Endothelial cell of umbilical vein (primary cell): ENCODE measurements around the gene SGF29. TPM values are rescaled to one million over a fixed set of nuclear protein-coding genes. Genes with fewer than 3 reads are reported as not detected.

ENCODE experiments used
- BruUV-seq: library from RNA; stranded (reverse); fragments of 400-500 nt; replicated peaks from 2 replicates; lab custom pipeline; 2021; lab: Mats Ljungman, UMichigan
- CTCF ChIA-PET: fragments of 300-600, 350-600 bp; sonication (Branson Sonifier 250); formaldehyde crosslinking; loops from one replicate; lab custom pipeline; 2021; ENCODE audit warnings: antibody characterized with exemption, inconsistent platforms; lab: Charles Lee
- POLR2A ChIA-PET: fragments of 300-600, 350-600 bp; sonication (Branson Sonifier 250); formaldehyde crosslinking; loops from one replicate; lab custom pipeline; 2021; ENCODE audit warnings: antibody characterized with exemption, inconsistent platforms; lab: Charles Lee
- DNase-seq: peaks from one replicate; pipeline ENCODE4 v3.0.0-alpha.2; 2011; ENCODE audit warnings: low read depth, low spot score
- FAIRE-seq: peaks from 2 replicates; lab custom pipeline; 2011; peaks lifted over from hg19 to GRCh38; lab: Jason Lieb, UNC
- H2AFZ ChIP-seq: 2 replicates; pipeline ENCODE4 v1.6.0; 2012; ENCODE audit warnings: low read depth, low read length, control low read depth, inconsistent platforms
- H3K27ac ChIP-seq: 2 replicates; pipeline ENCODE4 v1.5.1; 2011; ENCODE audit warnings: low read depth, mild to moderate bottlenecking, control low read depth, low read length, moderate library complexity; ENCODE audit not compliant: insufficient read depth
- H3K27me3 ChIP-seq, 2 experiments: 2 replicates each; pipeline versions ENCODE4 v1.6.0 to v1.6.1; 2011; ENCODE audit warnings: low read length in 2 of 2, mixed read lengths in 1 of 2; ENCODE audit not compliant: control insufficient read depth in 2 of 2, insufficient read depth in 2 of 2
- H3K36me3 ChIP-seq, 2 experiments: 2 replicates in 1 of 2; 3 replicates in 1 of 2; pipeline ENCODE4 v1.5.1; 2011; ENCODE audit warnings: low read length in 2 of 2, mild to moderate bottlenecking in 1 of 2, moderate library complexity in 1 of 2; ENCODE audit not compliant: control insufficient read depth in 2 of 2, insufficient read depth in 2 of 2; ENCODE audit errors: extremely low read depth in 1 of 2
- H3K4me1 ChIP-seq: 3 replicates; pipeline ENCODE4 v1.5.1; 2011; ENCODE audit warnings: mild to moderate bottlenecking, low read length; ENCODE audit not compliant: control insufficient read depth, insufficient read depth; ENCODE audit errors: extremely low read depth
- H3K4me2 ChIP-seq: 2 replicates; pipeline ENCODE4 v1.6.1; 2011; ENCODE audit warnings: low read length, control low read depth, mixed read lengths; ENCODE audit not compliant: insufficient read depth
- H3K4me3 ChIP-seq, 3 experiments: fragments of 200-600 bp in 1 of 3; sonication (generic), shearing (Covaris generic) in 1 of 3; replicated peaks in 1 of 3; 2 replicates each; pipeline ENCODE4 v1.5.1; 2011 to 2016; ENCODE audit warnings: control low read depth in 3 of 3, low read length in 3 of 3, mild to moderate bottlenecking in 2 of 3, inconsistent platforms in 1 of 3, low read depth in 1 of 3, moderate library complexity in 1 of 3; ENCODE audit not compliant: insufficient read depth in 1 of 3
- H3K79me2 ChIP-seq: 2 replicates; pipeline ENCODE4 v1.6.0; 2012; ENCODE audit warnings: low read length, inconsistent platforms; ENCODE audit not compliant: control insufficient read depth, insufficient read depth
- H3K9ac ChIP-seq: replicated peaks from 2 replicates; pipeline ENCODE3; 2011; ENCODE audit warnings: low read length, control low read depth; ENCODE audit not compliant: insufficient read depth; ENCODE audit errors: extremely low read depth
- H3K9me1 ChIP-seq: replicated peaks from 3 replicates; pipeline ENCODE4 v1.6.0; 2011; ENCODE audit warnings: mild to moderate bottlenecking, low read length; ENCODE audit not compliant: control insufficient read depth, insufficient read depth; ENCODE audit errors: extremely low read depth
- H3K9me3 ChIP-seq: replicated peaks from 2 replicates; pipeline ENCODE4 v1.5.1; 2012; ENCODE audit warnings: low read length, inconsistent platforms; ENCODE audit not compliant: control insufficient read depth, insufficient read depth
- H4K20me1 ChIP-seq: replicated peaks from 2 replicates; pipeline ENCODE3; 2011; ENCODE audit warnings: mild to moderate bottlenecking, low read length; ENCODE audit not compliant: control insufficient read depth, insufficient read depth; ENCODE audit errors: extremely low read depth
- EZH2 ChIP-seq: IDR thresholded peaks from 2 replicates; pipeline ENCODE4 v1.6.1; 2012; ENCODE audit warnings: borderline replicate concordance, low read depth, mild to moderate bottlenecking, moderate library complexity, low read length, inconsistent platforms; ENCODE audit not compliant: severe bottlenecking
- FOS ChIP-seq: IDR thresholded peaks from 2 replicates; pipeline ENCODE4 v1.6.1; 2011; ENCODE audit warnings: mild to moderate bottlenecking, low read length, moderate library complexity, borderline replicate concordance; ENCODE audit not compliant: insufficient read depth
- GATA2 ChIP-seq: IDR thresholded peaks from 2 replicates; pipeline ENCODE4 v1.7.0; 2011; ENCODE audit warnings: low read depth, mild to moderate bottlenecking, moderate library complexity, mixed read lengths, low read length; ENCODE audit not compliant: insufficient read length, insufficient read depth
- JUN ChIP-seq: IDR thresholded peaks from 2 replicates; pipeline ENCODE4 v1.6.1; 2011; ENCODE audit warnings: borderline replicate concordance, low read depth; ENCODE audit not compliant: insufficient read length, insufficient read depth
- MYC ChIP-seq: IDR thresholded peaks from one replicate; pipeline ENCODE4 v1.6.1; 2011; ENCODE audit warnings: mild to moderate bottlenecking, low read depth, low read length
- POLR2A ChIP-seq: IDR thresholded peaks from 2 replicates; pipeline ENCODE4 v1.6.1; 2012; ENCODE audit warnings: low read depth, mild to moderate bottlenecking, control low read depth, low read length
- POLR2AphosphoS5 ChIP-seq: IDR thresholded peaks from 2 replicates; pipeline ENCODE4 v1.6.1; 2012; ENCODE audit warnings: low read depth, mild to moderate bottlenecking, control low read depth, low read length, moderate library complexity; ENCODE audit not compliant: insufficient read depth
- dilution Hi-C: fragments of 300-500 bp; cut with MboI; formaldehyde crosslinking; loops from one replicate; pipeline ENCODE4 v1.15.0; 2019; ENCODE audit warnings: low sequenced_read_pairs; ENCODE audit not compliant: extremely low pct_ligation_motif_present
- intact Hi-C: fragments of 100-400 bp; cut with micrococcal nuclease; formaldehyde crosslinking; loops from one replicate; pipeline ENCODE4 v1.10.0; 2022
- polyA plus RNA-seq, 4 experiments: library from polyadenylated mRNA; depleted of rRNA in 3 of 4; stranded (reverse) in 3 of 4; unstranded in 1 of 4; fragments of >200 nt; gene quantifications; 2 replicates each; pipeline versions ENCODE4 v1.2.1 to v1.2.3, GENCODE V29; 2011 to 2012; ENCODE audit warnings: missing spikeins in 1 of 4
- total RNA-seq: library from RNA; stranded (reverse); gene quantifications from 2 replicates; pipeline ENCODE4 v1.2.3, GENCODE V29; 2021
- TF ChIP-seq, protein P1 (sequence below), 2 donors: IDR thresholded peaks; 1 replicate in 1 of 2; 2 replicates in 1 of 2; pipeline ENCODE4 v1.5.1; 2011; ENCODE audit warnings: low read length in 2 of 2, mild to moderate bottlenecking in 2 of 2, moderate library complexity in 2 of 2, control low read depth in 1 of 2, inconsistent platforms in 1 of 2, low read depth in 1 of 2; ENCODE audit not compliant: insufficient read depth in 1 of 2; ENCODE audit errors: extremely low read depth in 1 of 2
- TF ChIP-seq, protein P2 (sequence below): IDR thresholded peaks from 2 replicates; pipeline ENCODE4 v1.6.1; 2011; ENCODE audit not compliant: insufficient read depth, insufficient read length

Gene SGF29
- total and polyA plus RNA-seq, 2 donors (not counting 3 experiments of a cell fraction or from before 2014, with no cell fraction given) = 3.4 to 12.0 TPM

DNA sequence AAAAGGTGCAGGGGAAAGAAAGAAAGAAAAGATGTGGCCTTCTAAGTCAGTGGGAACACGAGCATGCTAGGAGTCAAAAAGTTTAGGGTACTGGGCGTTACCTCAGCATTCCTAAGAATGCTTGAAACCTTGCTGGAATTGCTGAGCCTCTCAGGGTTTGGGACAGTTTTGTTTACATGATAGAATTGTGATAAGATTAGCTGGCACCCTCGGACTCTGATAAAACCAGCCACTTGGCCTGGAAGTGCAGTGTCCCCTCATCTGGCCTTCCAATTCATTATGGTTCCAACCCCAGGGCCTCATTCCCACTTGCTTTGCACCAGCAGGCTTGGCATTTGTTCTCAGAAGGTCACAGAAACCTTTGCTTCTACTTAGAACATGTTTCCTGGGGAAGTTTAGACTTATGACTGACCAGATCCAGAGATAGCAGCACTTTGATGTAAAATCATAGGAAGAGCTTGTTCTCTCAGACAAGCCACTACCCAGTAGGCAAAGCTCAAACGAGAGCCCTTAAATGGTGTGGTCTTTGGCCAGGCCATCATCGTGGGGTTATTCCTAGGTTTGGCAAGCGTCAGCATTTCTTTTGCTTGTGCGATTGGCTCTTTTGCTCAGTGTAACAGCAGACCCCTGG is 8.0 kb downstream of the SGF29 start:
- H3K27me3 ChIP-seq = no peaks in the 10 kb centered on the region
- no peak overlapping the region for H3K4me2 ChIP-seq
- no peak overlapping the region for H3K4me3 ChIP-seq
- no peak overlapping the region for H3K9ac ChIP-seq
- FAIRE-seq (peak; percentile 63), DNase-seq (peak; percentile 53)
- no peaks in the 10 kb centered on the region for H4K20me1 ChIP-seq
- no peak overlapping the region for H3K27ac ChIP-seq
- TF ChIP-seq, protein P1, sequence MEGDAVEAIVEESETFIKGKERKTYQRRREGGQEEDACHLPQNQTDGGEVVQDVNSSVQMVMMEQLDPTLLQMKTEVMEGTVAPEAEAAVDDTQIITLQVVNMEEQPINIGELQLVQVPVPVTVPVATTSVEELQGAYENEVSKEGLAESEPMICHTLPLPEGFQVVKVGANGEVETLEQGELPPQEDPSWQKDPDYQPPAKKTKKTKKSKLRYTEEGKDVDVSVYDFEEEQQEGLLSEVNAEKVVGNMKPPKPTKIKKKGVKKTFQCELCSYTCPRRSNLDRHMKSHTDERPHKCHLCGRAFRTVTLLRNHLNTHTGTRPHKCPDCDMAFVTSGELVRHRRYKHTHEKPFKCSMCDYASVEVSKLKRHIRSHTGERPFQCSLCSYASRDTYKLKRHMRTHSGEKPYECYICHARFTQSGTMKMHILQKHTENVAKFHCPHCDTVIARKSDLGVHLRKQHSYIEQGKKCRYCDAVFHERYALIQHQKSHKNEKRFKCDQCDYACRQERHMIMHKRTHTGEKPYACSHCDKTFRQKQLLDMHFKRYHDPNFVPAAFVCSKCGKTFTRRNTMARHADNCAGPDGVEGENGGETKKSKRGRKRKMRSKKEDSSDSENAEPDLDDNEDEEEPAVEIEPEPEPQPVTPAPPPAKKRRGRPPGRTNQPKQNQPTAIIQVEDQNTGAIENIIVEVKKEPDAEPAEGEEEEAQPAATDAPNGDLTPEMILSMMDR (IDR thresholded peaks at IDR 0.05; ENCODE audit: extremely low read depth in 1 of 2, insufficient read depth in 1 of 2, low read depth in 1 of 2, low read length in 2 of 2) = no peak
- TF ChIP-seq POLR2AphosphoS5 (peak; percentile 16), GATA2 (peak; percentile 71)
- no peak overlapping the region for H2AFZ ChIP-seq
- no peaks in the 10 kb centered on the region for H3K36me3 ChIP-seq
- H3K9me1 ChIP-seq = no peaks in the 10 kb centered on the region
- POLR2A ChIA-PET = no interaction called here
- dilution Hi-C loops = no loop called here
- H3K79me2 ChIP-seq = no peaks in the 10 kb centered on the region
- H3K9me3 ChIP-seq = no peaks in the 10 kb centered on the region
- intact Hi-C loops = no loop called here
- CTCF ChIA-PET = interaction anchor here (0.6 kb wide), 1 partner anchor 519 kb away, joined by 3 read pairs; no protein-coding TSS in a partner anchor
- BruUV-seq = no TSS peak
- peaks cover 6% of the 10 kb centered on the region for H3K4me1 ChIP-seq

DNA sequence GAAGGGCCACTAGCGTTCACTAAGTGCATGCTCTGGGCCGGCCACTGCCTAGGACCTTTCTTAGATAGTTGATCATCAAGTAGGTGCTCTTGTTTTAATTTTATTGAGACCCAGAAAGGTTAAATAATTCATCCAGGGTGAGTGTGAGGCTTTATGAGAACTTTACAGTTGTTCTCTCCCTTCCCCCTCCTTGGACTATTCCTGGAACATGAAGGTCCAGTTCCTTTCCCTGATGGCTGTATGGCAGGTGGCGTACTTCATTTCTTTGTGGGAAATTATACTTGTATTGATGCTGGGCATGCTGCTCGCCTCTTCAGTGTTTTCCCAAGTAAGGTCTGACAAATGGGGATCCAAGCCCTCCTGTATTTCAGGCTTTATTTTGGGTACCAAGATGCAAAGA is 8.5 kb downstream of the SGF29 start:
- intact Hi-C loops = no loop called here
- H3K4me3 ChIP-seq = no peak overlapping the region
- no peaks in the 10 kb centered on the region for H3K9me3 ChIP-seq
- no peak for TF ChIP-seq JUN
- TF ChIP-seq, protein P2, sequence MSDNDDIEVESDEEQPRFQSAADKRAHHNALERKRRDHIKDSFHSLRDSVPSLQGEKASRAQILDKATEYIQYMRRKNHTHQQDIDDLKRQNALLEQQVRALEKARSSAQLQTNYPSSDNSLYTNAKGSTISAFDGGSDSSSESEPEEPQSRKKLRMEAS = no peak
- TF ChIP-seq EZH2 = no peak
- no peak for TF ChIP-seq GATA2
- TF ChIP-seq, protein P1 (IDR thresholded peaks at IDR 0.05; ENCODE audit: extremely low read depth in 1 of 2, insufficient read depth in 1 of 2, low read depth in 1 of 2, low read length in 2 of 2) = no peak
- TF ChIP-seq MYC = no peak
- TF ChIP-seq FOS = no peak
- no peak for TF ChIP-seq POLR2AphosphoS5
- TF ChIP-seq POLR2A = no peak
- H3K27ac ChIP-seq = no peak overlapping the region
- no TSS peak for BruUV-seq
- ChIA-PET CTCF (no interaction called here), POLR2A (no interaction called here)
- FAIRE-seq = no peak
- H3K4me2 ChIP-seq = no peak overlapping the region
- no peaks in the 10 kb centered on the region for H3K36me3 ChIP-seq
- H2AFZ ChIP-seq = no peak overlapping the region
- H3K4me1 ChIP-seq = peaks cover 6% of the 10 kb centered on the region
- no peak overlapping the region for H3K9ac ChIP-seq
- no peaks in the 10 kb centered on the region for H3K79me2 ChIP-seq
- H3K27me3 ChIP-seq = no peaks in the 10 kb centered on the region
- H4K20me1 ChIP-seq = no peaks in the 10 kb centered on the region
- H3K9me1 ChIP-seq = no peaks in the 10 kb centered on the region
- no peak for DNase-seq
- dilution Hi-C loops = no loop called here
